HG02642 (cell line): Measurements from ENCODE around the gene KLHDC10.
"Not testable (repeated sequence)": the region's sequence is repeated elsewhere in the genome, so short reads cannot be mapped to it uniquely, and the experiment has no call there.

Experiments used
- ATAC-seq: cut with Tn5 transposase; IDR thresholded peaks from one replicate; pipeline ENCODE4 v1.9.1; 2021; ENCODE audit warnings: mild to moderate bottlenecking; ENCODE audit not compliant: unreplicated experiment, poor library complexity

The KLHDC10 gene

DNA sequence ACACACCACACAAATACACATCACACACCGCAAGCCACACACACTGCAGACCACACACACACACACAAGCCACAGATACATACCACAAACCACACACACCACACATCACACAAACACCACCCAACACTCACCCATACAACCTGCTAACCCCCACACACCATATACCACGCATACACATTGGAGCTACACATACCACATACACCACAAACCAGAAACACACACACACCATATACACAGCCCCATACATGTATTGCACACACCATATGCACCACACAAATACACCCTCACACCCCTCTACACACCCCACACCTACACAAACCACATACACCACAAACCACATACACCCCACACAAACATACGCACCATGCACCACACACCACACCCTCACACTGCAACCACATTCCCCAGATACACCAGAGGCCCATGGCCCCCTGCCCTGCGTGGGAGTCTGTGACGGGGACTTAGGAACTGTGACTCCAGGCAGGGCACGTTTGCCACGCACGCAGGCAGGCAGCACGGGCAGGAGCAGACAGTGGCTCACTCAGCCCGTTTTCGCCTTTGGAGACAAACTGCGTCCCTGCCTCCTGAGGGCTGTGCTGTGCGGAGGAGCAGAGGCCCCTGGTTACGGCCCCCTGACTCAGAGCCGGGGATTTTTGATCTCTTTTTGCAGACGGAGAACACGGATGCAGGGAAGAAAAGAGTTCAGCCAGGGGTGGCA lies 82.3 kb downstream of the KLHDC10 start:
- ATAC-seq: no peak

DNA sequence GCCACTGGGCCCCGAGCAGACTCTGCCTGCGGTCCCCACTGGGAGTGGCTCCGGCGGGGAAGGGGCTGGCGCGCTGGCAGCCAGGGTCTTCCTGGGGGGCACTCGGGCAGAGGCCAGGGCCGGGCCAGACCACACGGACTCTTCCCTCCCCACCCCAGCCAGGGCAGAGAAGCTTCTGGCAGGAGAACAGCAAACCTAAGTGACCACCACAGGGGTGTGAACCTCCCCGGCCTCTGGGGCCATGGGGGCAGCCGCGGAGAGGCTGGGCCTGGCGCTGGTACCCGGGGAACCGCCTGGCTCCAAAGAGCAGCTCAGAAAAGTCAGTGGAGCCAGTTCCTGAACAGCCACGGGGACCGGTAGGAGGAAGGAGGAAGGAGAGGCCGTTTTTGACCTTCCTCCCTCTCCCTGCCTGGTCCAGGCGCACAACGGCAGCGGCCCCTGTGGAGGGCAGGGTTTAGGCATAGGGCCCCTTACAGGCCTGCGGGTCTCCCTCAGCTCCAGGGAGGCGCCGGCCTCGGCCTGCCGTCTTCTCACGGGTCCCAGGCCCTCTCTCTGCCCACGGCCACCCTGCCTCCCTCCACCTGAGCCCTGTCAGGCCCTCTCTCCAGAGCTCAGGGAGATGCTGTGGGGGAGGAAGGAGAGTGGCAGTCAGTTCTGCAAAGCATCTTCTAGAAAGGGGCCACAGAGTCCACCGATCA lies 83.0 kb downstream of the KLHDC10 start:
- ATAC-seq: no peak

DNA sequence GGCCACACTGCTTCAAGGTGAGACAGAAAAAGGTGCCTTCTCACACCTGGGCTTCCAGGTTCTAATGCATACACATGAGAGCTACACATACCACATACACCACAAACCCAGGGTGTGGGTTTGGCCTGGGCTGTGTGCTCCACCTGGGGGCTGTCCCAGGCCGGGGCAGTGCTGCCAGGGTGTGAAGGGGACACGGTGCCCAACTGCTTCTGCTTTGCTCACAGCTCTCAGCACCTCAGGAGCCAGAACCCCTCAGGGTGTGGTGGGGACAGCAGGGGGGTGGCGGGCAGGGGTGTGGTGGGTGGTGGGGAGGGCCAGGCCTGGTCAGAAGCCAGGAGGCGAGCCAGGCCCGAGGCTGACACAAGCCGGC lies 83.8 kb downstream of the KLHDC10 start:
- ATAC-seq: no peak

DNA sequence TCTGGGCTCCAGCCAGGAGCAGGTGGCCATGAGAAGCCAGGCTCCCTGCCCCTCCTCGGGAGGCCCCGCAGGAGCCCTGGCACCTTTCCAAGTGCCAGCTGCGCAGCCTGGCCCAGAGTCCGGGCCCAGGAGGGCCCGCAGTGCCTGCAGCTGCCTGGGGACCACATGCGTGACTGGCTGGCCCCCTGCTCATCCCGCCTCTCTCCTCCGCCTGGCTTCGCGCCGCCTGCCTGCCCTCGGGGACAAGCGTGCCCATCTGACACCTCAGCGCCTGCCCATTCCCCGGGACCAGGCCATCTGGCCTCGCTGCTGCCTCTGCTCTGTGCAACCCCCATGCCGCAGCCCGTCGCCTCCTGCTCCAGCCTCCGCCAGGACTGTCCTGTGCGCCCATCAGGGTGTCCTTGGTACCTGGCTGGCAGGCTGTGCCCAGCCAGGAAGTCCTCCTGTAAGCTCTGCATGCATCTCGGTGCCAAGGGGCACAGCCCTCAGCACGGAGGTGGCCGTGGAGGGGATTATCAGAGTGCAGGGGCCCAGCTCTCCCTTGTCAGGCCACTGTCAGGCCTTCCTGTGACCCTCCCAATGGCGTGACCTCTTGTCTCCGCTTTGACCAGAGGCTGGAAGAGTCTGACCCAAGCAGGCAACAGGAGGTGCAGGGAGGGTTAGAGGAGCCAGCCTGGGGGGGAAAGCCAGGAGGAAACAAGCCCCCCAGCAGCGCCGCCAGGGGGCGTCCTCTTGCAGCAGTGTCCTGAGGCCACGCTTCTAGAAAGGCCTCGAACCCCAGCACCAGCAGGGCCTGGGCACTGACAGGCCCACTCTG lies 84.4 kb downstream of the KLHDC10 start:
- ATAC-seq: no peak

GRCh38 chr7:130156140-130156539 lies 85.8 kb downstream of the KLHDC10 start:
- no peak for ATAC-seq

DNA sequence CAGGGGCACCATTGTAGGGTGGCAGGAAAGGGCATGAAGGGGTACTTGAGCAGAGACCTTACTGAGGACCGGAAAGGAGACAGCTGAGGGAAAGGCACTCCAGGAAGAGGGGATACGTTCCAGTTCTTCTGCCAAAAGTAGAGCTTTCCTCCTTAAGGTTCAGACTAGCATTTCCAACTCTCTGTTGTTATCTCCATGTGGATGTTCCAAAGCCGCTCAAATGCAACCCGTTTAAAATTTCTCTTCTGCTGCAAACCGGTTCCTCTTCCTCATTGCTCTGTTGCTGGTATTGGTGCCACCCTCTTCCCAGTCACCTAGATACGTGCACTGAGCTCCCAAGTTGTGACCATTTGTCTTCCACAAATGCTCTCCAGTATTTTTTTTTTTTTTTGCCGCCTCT lies 87.4 kb downstream of the KLHDC10 start:
- no peak for ATAC-seq

- no peak for ATAC-seq
Observed at GRCh38 chr7:130160023-130160422, 89.7 kb downstream of the KLHDC10 start.

GRCh38 chr7:130160455-130160854 lies 90.1 kb downstream of the KLHDC10 start:
- ATAC-seq: no peak

DNA sequence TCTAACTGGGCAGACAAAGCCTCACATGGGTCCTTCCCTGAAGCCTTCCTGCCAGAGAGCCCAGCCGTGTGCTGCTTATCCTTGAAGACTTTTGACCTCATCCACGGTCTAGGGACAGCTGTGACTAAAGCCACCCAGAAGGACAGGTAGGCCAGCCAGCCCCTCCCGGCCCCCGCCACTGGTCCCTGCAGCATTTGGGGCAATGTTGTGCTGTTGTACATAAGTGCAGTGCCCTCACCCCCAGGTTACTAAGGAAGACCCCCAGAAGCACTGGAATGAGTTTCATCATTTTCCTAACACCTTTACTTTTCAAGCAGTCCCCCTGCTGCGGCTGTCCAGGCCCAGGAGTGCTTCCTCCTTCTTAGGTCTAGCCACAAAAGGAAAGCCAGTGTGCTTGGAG lies 91.9 kb downstream of the KLHDC10 start:
- ATAC-seq: no peak

- no peak for ATAC-seq
Observed at GRCh38 chr7:130174237-130174959, 104.1 kb downstream of the KLHDC10 start.

DNA sequence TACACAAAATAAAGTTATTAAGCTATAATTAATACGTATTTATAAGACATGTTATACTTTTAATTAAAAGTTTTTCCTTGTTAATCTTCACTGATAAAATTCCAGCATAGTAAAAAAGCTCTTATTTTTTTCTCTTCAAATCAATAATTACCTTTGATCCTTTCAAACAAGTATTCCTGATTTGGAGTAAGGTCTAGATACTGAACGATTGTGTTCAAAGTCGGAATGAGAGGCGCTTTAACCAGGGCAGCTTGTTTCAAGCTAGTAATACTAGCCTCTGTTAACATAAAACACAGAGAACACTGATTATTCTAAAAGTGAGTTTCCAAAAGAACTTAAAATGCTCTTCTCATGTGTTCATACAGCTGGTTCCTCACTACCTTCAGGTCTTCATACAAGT lies 107.9 kb downstream of the KLHDC10 start:
- no peak for ATAC-seq

GRCh38 chr7:130179631-130180030 lies 109.3 kb downstream of the KLHDC10 start:
- ATAC-seq: no peak

- no peak for ATAC-seq
Observed at GRCh38 chr7:130180571-130181262, 110.4 kb downstream of the KLHDC10 start.

DNA sequence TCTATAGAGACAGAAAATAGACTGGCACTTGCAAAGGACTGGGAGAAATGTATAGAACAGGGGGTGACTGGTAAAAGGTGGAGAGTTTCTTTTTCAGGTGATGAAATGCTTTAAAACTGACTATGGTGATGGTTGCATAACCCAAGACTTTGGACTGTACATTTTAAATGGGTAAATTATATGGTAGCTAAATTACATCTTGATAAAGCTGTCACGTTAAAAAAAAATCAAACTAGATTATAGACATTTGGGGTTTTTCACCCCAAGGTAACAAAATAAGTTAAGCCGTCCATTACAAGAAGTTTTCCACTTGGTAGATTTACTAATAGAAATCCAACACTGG lies 110.9 kb downstream of the KLHDC10 start:
- no peak for ATAC-seq

- ATAC-seq: peak; percentile 78
Observed at GRCh38 chr7:130182990-130183389, 112.7 kb downstream of the KLHDC10 start.

- not testable (repeated sequence) for ATAC-seq
Observed at GRCh38 chr7:130184349-130184748, 114.0 kb downstream of the KLHDC10 start.
